ENCODE measurements around the gene LRRC4B.

The LRRC4B gene

DNA sequence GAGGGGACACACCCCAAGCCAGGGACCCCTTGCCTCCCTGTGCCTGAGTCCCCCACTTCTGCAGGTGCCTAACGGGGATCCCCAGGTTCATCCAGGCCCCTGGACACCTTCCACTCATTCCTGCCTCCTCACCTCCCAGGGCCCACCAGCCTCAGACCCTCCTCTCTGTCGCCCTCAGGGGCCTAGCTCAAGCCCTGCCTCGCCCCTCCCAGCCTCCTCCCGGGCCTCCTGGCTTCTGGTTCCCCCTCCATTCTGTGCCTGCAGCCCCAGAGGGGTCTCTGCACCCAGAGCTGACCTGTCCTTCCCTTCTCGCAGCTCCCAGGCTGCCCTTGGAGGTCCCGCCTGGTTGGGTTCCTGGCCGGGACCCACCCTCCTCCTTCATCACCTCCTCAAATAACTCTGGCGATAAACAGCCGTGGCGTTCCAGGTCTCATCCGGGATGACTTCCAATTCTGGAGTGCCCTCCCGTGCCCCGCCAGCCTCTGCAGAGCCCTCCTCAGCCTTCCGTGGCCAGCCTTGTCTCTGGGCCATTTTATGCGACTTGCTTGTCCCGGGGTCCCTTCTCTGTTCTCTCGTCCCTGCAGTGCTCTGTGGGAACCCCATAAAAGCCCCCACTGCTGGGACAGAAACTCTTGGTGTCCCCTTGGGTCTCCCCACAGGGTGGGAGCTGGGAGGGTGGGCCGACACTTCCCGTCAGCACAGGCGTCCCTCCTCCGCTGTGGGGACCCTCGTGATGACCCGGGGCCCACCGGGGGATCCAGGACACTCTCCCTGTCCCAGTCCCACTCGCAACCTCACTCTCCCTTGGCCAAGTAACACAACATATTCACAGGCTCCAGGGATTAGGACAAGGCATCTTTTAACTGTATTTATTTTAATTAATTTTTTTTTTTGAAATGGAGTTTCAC, 66.4 kb downstream of the LRRC4B start:
- Histone ChIP-seq H3K9me3 (ENCODE audit: control insufficient read depth, insufficient read depth, low read depth, low read length) (no peaks in the 10 kb centered on the region), H3K4me3 (ENCODE audit: low read depth, low read length) (no peak overlapping the region), H3K27ac (ENCODE audit: extremely low read depth, low read depth, low read length) (no peak overlapping the region), H3K36me3 (ENCODE audit: control insufficient read depth in 2 of 2, insufficient read depth in 1 of 2, low read length in 2 of 2) (no peaks in the 10 kb centered on the region; a peak in 1 of 3 replicates), H3K4me1 (ENCODE audit: control insufficient read depth, insufficient read depth, low read length) (peaks cover 7% of the 10 kb centered on the region)
- POLR2A ChIA-PET = interaction anchor here (1.0 kb wide), 1 partner anchor 9 kb away, joined by 4 read pairs; the partner anchor contains the start of gene JOSD2
- TF ChIP-seq, protein P1, sequence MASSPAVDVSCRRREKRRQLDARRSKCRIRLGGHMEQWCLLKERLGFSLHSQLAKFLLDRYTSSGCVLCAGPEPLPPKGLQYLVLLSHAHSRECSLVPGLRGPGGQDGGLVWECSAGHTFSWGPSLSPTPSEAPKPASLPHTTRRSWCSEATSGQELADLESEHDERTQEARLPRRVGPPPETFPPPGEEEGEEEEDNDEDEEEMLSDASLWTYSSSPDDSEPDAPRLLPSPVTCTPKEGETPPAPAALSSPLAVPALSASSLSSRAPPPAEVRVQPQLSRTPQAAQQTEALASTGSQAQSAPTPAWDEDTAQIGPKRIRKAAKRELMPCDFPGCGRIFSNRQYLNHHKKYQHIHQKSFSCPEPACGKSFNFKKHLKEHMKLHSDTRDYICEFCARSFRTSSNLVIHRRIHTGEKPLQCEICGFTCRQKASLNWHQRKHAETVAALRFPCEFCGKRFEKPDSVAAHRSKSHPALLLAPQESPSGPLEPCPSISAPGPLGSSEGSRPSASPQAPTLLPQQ (tag by site-specific recombination; IDR thresholded peaks at IDR 0.05) = peak; percentile 20; the same call in 1 of the 2 replicates
- TF ChIP-seq ZFP69B (tag by site-specific recombination; IDR thresholded peaks at IDR 0.05) = peak; percentile 75; the same call in 1 of the 2 replicates
- 0 out of 2 replicates have a peak, but pooled peaks have one; percentile 18 for TF ChIP-seq SP2 (tag by site-specific recombination; IDR thresholded peaks at IDR 0.05)
- peak; percentile 34; the same call in 1 of the 2 replicates for TF ChIP-seq GLIS2 (tag by site-specific recombination; IDR thresholded peaks at IDR 0.05)
- peak; percentile 54; the same call in 1 of the 2 replicates for TF ChIP-seq KLF1 (tag by site-specific recombination; IDR thresholded peaks at IDR 0.05)
- TF ChIP-seq GLIS1 (tag by site-specific recombination; IDR thresholded peaks at IDR 0.05) = no peak
- no peak for TF ChIP-seq ZNF776 (tag by site-specific recombination; IDR thresholded peaks at IDR 0.05; ENCODE audit: borderline replicate concordance)
- no peak for TF ChIP-seq ZNF132 (tag by site-specific recombination; IDR thresholded peaks at IDR 0.05; ENCODE audit: borderline replicate concordance)
- TF ChIP-seq, protein P2, sequence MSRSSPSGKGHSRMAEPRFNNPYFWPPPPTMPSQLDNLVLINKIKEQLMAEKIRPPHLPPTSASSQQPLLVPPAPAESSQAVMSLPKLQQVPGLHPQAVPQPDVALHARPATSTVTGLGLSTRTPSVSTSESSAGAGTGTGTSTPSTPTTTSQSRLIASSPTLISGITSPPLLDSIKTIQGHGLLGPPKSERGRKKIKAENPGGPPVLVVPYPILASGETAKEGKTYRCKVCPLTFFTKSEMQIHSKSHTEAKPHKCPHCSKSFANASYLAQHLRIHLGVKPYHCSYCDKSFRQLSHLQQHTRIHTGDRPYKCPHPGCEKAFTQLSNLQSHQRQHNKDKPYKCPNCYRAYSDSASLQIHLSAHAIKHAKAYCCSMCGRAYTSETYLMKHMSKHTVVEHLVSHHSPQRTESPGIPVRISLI (tag by site-specific recombination; IDR thresholded peaks at IDR 0.05) = no peak
- CTCF ChIA-PET = interaction anchor here (0.6 to 2.3 kb wide), 4 partner anchors 23 to 57 kb away, joined by 4 to 7 read pairs (median 6); no protein-coding TSS in a partner anchor

DNA sequence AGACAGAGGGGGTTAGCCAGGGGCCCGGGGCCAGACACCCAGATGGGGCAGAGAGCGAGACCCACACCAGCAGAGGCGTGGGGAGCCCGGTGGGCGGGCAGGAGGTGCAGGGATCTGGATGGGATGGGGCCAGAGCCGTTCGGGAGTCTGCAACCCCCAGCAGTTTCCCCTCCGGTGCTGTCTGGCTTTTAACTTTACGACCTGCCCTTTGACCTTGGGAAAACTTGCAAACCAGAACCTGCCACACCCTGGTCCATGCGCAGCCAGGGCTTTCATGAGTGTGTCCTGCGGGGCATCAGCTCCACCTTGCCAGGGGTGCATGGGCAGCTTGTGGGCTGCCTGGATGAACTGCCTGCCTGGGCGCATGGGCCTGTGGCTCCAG, 67.1 kb downstream of the LRRC4B start:
- ChIA-PET CTCF (interaction anchor here (0.6 to 2.3 kb wide), 2 partner anchors 22 to 58 kb away, joined by 6 to 7 read pairs; no protein-coding TSS in a partner anchor), POLR2A (interaction anchor here (1.0 kb wide), 1 partner anchor 10 kb away, joined by 4 read pairs; the partner anchor contains the start of gene JOSD2)
- Histone ChIP-seq H3K4me3 (ENCODE audit: low read depth, low read length) (no peak overlapping the region), H3K36me3 (ENCODE audit: control insufficient read depth in 2 of 2, insufficient read depth in 1 of 2, low read length in 2 of 2) (no peaks in the 10 kb centered on the region; a peak in 1 of 3 replicates), H3K9me3 (ENCODE audit: control insufficient read depth, insufficient read depth, low read depth, low read length) (no peaks in the 10 kb centered on the region), H3K27ac (ENCODE audit: extremely low read depth, low read depth, low read length) (no peak overlapping the region), H3K4me1 (ENCODE audit: control insufficient read depth, insufficient read depth, low read length) (peaks cover 7% of the 10 kb centered on the region)
- TF ChIP-seq ZFHX2 (tag by site-specific recombination; conservative IDR thresholded peaks at IDR 0.05) = peak; percentile 35; the same call in 1 of the 2 replicates
- no peak for TF ChIP-seq ZBTB21 (tag by site-specific recombination; IDR thresholded peaks at IDR 0.05)
- TF ChIP-seq ZNF335 (tag by site-specific recombination; conservative IDR thresholded peaks at IDR 0.05) = 0 out of 2 replicates have a peak, but pooled peaks have one; percentile 16
- TF ChIP-seq ZNF529 (tag by site-specific recombination; IDR thresholded peaks at IDR 0.05; ENCODE audit: insufficient replicate concordance) = no peak
- no peak for TF ChIP-seq PRDM1 (tag by site-specific recombination; IDR thresholded peaks at IDR 0.05)
- peak; percentile 24; the same call in 1 of the 2 replicates for TF ChIP-seq BCL11A (tag by site-specific recombination; IDR thresholded peaks at IDR 0.05; ENCODE audit: low read depth)
- TF ChIP-seq HOXD13 (CRISPR knock-in tag; IDR thresholded peaks at IDR 0.05; ENCODE audit: borderline replicate concordance) = 0 out of 2 replicates have a peak, but pooled peaks have one; percentile 13

DNA sequence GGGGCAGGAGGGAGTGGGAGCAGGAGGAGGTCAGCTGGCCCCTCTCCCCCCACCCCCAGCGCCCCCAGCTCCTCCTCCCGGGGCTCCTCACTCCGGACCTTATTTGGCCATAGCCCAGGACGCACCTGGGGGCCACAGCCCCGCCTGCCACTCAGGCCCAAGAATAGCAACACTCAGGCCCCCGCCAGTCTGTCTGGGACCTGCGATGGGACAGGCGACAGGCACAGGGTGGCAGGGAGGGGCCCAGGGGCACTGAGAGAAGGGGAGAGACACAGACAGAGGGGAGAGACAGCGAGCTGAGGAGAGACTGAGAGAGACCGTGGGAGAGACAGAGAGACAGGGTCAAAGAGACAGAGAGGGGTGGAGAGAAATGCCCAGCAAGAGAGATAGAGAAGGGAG, 67.5 kb downstream of the LRRC4B start:
- POLR2A ChIA-PET = interaction anchor here (0.7 to 1.0 kb wide), 2 partner anchors 10 kb away, joined by 3 to 4 read pairs; partner anchors contain the start of gene JOSD2
- no peak for TF ChIP-seq OVOL3 (tag by site-specific recombination; IDR thresholded peaks at IDR 0.05)
- TF ChIP-seq, protein P3, sequence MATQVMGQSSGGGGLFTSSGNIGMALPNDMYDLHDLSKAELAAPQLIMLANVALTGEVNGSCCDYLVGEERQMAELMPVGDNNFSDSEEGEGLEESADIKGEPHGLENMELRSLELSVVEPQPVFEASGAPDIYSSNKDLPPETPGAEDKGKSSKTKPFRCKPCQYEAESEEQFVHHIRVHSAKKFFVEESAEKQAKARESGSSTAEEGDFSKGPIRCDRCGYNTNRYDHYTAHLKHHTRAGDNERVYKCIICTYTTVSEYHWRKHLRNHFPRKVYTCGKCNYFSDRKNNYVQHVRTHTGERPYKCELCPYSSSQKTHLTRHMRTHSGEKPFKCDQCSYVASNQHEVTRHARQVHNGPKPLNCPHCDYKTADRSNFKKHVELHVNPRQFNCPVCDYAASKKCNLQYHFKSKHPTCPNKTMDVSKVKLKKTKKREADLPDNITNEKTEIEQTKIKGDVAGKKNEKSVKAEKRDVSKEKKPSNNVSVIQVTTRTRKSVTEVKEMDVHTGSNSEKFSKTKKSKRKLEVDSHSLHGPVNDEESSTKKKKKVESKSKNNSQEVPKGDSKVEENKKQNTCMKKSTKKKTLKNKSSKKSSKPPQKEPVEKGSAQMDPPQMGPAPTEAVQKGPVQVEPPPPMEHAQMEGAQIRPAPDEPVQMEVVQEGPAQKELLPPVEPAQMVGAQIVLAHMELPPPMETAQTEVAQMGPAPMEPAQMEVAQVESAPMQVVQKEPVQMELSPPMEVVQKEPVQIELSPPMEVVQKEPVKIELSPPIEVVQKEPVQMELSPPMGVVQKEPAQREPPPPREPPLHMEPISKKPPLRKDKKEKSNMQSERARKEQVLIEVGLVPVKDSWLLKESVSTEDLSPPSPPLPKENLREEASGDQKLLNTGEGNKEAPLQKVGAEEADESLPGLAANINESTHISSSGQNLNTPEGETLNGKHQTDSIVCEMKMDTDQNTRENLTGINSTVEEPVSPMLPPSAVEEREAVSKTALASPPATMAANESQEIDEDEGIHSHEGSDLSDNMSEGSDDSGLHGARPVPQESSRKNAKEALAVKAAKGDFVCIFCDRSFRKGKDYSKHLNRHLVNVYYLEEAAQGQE (tag by site-specific recombination; IDR thresholded peaks at IDR 0.05) = no peak
- no peak for TF ChIP-seq ZBTB17 (tag by site-specific recombination; IDR thresholded peaks at IDR 0.05)
- TF ChIP-seq ZNF76 (tag by site-specific recombination; IDR thresholded peaks at IDR 0.05; ENCODE audit: borderline replicate concordance, low read depth) = no peak
- TF ChIP-seq ZNF426 (tag by site-specific recombination; IDR thresholded peaks at IDR 0.05) = no peak
- TF ChIP-seq ZNF521 (tag by site-specific recombination; IDR thresholded peaks at IDR 0.05) = no peak
- no peak for TF ChIP-seq ZNF184 (tag by site-specific recombination; IDR thresholded peaks at IDR 0.05)
- TF ChIP-seq ZNF654 (tag by site-specific recombination; IDR thresholded peaks at IDR 0.05; ENCODE audit: low read depth) = no peak

More for the DNA sequence above, 67.5 kb downstream of the LRRC4B start:
- CTCF ChIA-PET = interaction anchor here (0.5 to 2.3 kb wide), 4 partner anchors 14 to 65 kb away, joined by 3 to 8 read pairs (median 5); no protein-coding TSS in a partner anchor
- Histone ChIP-seq H3K4me1 (ENCODE audit: control insufficient read depth, insufficient read depth, low read length) (peaks cover 7% of the 10 kb centered on the region), H3K4me3 (ENCODE audit: low read depth, low read length) (no peak overlapping the region), H3K9me3 (ENCODE audit: control insufficient read depth, insufficient read depth, low read depth, low read length) (no peaks in the 10 kb centered on the region), H3K36me3 (ENCODE audit: control insufficient read depth in 2 of 2, insufficient read depth in 1 of 2, low read length in 2 of 2) (no peaks in the 10 kb centered on the region; a peak in 1 of 3 replicates), H3K27ac (ENCODE audit: extremely low read depth, low read depth, low read length) (no peak overlapping the region)
